NCI-H2171 (cell line): ENCODE data around the gene MARVELD2.
"Not testable (repeated sequence)": the region's sequence is repeated elsewhere in the genome, so short reads cannot be mapped to it uniquely, and the experiment has no call there.

ENCODE experiments used
- DNase-seq: peaks from one replicate; lab custom pipeline; 2025; lab: John Stamatoyannopoulos, UW

The MARVELD2 gene

GRCh38 chr5:69414885-69415583 is at the start of gene MARVELD2:
Gene MARVELD2 (plus strand): TSS chr5:69415116. CDS start chr5:69419386, 4,270 bp downstream.
- DNase-seq: peak; percentile 32

GRCh38 chr5:69367697-69368279 is 47.1 kb upstream of the MARVELD2 start:
- DNase-seq: no peak

- DNase-seq: no peak
Observed at GRCh38 chr5:69368458-69369339, 46.2 kb upstream of the MARVELD2 start.

GRCh38 chr5:69369340-69370121 is 45.4 kb upstream of the MARVELD2 start, which contains the start of the genes AK6, RAD17 and TAF9:
Gene AK6 (minus strand): TSS chr5:69369520. CDS start chr5:69369490, 30 bp downstream.
Gene RAD17 (plus strand): TSS chr5:69369818. CDS start chr5:69372209, 2,391 bp downstream.
Gene TAF9 (minus strand): TSS chr5:69369520. CDS start chr5:69365737, 3,783 bp downstream.
- DNase-seq: peak; percentile 80

GRCh38 chr5:69370335-69370734 is 44.6 kb upstream of the MARVELD2 start:
- not testable (repeated sequence) for DNase-seq

- no peak for DNase-seq
Observed at GRCh38 chr5:69372394-69372793, 42.5 kb upstream of the MARVELD2 start.

GRCh38 chr5:69374911-69375446 is 39.9 kb upstream of the MARVELD2 start:
- DNase-seq: no peak

GRCh38 chr5:69378376-69378775 is 36.5 kb upstream of the MARVELD2 start:
- no peak for DNase-seq

GRCh38 chr5:69404659-69405330 is 10.1 kb upstream of the MARVELD2 start:
- no peak for DNase-seq

- no peak for DNase-seq
Observed at GRCh38 chr5:69415584-69415958, 655 bp downstream of the MARVELD2 start.

GRCh38 chr5:69416180-69416579 is 1.3 kb downstream of the MARVELD2 start:
- DNase-seq: no peak

- no peak for DNase-seq
Observed at GRCh38 chr5:69416699-69417098, 1.8 kb downstream of the MARVELD2 start.

GRCh38 chr5:69418554-69418953 is 3.6 kb downstream of the MARVELD2 start:
- DNase-seq: no peak

- DNase-seq: no peak
Observed at GRCh38 chr5:69431424-69432303, 16.7 kb downstream of the MARVELD2 start.

GRCh38 chr5:69432412-69433206 is 17.7 kb downstream of the MARVELD2 start:
- DNase-seq: no peak

- not testable (repeated sequence) for DNase-seq
Observed at GRCh38 chr5:69435276-69435884, 20.5 kb downstream of the MARVELD2 start.

GRCh38 chr5:69444127-69444754 is 29.3 kb downstream of the MARVELD2 start:
- DNase-seq: no peak

- DNase-seq: no peak
Observed at GRCh38 chr5:69449511-69449910, 34.6 kb downstream of the MARVELD2 start.
